NK-92 treated with Interleukin-12 subunit alpha and Interleukin-12 subunit beta, amount 100 ng/mL, for 24 hours (cell line): Measurements from ENCODE around the gene LILRB1.
"Not testable (repeated sequence)": the region's sequence is repeated elsewhere in the genome, so short reads cannot be mapped to it uniquely, and the experiment has no call there.

Source experiments
- DNase-seq: peaks from one replicate; lab custom pipeline; 2025; lab: John Stamatoyannopoulos, UW

The LILRB1 gene

DNA sequence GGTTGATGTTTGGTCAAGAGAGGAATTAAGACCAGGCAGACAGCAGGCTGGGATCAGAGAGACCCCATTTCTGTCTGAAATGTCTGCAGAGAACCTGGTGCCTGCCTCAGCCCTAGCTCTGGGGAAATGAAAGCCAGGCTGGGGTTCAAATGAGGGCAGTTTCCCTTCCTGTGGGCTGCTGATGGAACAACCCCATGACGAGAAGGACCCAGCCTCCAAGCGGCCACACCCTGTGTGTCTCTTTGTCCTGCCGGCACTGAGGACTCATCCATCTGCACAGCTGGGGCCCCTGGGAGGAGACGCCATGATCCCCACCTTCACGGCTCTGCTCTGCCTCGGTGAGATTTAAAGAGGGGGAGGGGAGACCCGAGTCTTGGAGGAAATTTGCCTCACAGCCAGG, 32.4 kb downstream of the LILRB1 start, which contains the start of gene LILRB4:
LILRB4 (plus strand) TSS at position 256 of the 400 bp plus-strand sequence; CDS start at position 305, 49 bp downstream.
- no peak for DNase-seq

- no peak for DNase-seq
Observed at GRCh38 chr19:54665530-54665929, 35.2 kb downstream of the LILRB1 start.

DNA sequence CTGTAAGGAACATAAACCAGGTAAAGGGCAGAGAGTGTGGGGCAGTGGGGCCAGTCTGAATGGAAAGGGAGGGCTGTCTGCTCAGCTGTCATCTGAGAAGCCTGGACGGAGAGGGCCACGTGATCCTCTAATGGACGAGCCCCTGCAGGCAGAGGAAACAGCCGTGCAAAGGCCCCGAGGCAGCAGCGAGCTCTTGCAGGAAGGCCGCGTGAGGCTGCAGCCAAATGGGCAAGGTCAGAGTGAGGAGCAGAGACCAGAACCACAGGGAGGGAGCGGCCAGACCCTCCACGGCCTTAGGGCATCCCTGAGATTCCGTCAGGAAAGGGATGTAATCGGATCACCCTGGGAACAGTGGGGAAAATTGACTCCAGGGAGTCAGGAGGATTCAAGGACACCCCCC, 36.9 kb downstream of the LILRB1 start:
- no peak for DNase-seq

DNA sequence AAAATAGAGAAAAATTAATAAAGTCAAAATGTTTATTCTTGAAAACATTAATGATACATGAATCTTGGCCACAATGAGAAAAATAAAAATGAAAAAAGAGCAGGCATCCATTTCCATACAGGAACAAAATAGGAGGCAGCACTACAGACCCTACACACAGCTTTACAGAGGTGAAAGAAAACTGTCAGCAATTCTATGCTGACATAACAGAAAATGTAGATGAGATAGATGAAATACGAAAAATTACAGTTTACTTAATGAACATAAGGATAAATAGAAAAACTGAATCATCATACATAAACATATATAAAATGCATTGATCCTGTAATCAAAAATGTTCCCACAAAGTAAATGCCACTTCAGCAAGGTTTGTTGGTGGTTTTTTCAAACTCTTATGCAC, 38.1 kb downstream of the LILRB1 start:
- no peak for DNase-seq

DNA sequence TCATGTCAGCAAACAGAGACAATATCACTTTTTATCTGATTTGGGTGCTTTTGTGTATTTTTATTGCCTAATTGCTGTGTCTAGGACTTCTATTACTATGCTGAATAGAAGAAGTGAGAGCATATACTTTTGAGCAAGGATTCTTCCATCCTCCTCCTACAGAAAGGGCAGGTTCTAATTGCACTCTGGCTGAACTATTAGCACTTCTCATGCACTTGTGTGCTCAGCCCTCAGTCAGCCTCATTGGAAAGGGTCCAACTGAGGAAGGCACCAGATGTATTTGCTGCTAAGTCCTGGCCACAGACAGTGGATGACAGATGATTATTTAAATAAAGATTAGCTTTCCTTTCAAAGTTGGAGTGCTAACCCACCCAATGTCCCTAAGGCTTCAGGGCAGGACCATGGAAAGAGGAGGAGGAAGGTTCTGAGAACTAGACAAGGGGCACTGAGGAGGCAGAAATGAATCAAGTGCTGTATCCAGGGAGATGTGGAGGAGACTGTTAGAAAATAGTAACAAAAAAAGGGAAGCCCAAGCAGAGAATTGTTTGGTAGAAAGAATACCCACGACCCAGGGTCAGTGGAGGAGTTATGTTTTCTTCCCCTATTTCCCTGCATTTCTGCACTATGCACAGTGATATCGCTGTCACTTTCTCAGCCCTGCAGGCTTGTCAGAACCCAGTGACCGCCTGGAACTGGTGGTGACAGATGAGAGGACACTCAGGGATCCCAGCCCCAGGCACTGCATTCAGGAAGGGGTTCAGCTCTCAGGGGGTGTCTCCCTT, 40.5 kb downstream of the LILRB1 start:
- no peak for DNase-seq

DNA sequence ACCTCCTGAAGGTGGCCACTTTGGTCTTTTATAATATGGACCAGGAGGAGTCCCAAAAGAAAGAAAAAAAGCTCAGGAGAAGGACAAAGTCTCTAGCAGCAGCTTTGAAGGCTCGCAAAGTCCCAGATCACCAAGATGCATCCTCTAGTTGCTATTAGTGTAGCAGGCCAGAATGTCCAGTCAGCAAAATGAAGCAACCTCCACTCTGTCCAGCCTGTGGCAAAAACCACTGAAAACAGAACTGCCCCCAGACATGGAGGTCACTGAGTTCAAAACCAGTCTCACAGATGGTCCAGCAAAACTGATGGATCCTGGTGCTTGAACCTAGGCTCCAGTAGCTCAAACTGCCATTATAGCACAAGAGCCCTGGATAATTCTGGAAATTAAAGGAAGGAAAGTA, 42.9 kb downstream of the LILRB1 start:
- DNase-seq: no peak

DNA sequence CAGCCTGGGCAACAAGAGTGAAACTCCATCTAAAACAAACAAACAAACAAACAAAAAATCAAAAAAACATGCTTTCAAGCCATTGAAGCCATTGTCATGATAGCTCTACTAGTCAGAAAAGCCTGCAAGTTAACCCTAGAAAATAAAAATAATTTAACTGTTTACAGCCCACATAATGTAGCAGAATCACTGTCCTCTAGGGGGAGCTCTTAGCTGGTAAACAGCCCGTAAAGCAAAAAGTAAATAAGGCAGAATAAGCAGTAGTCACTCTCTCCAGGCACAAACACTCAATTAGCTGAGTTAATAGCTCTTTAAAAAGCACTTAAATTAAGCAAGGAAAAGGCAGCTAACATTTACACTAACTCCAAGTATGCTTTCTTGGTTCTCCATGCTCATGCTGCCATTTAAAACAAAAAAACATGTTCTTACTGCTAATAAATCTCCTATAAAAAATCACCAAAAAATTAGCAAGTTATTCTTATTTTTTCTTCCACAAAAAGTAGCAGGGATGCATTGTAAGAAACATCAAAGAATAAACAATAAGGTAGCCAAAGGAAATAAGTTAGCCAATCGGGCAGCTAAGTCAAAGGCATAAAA, 43.8 kb downstream of the LILRB1 start:
- no peak for DNase-seq

DNA sequence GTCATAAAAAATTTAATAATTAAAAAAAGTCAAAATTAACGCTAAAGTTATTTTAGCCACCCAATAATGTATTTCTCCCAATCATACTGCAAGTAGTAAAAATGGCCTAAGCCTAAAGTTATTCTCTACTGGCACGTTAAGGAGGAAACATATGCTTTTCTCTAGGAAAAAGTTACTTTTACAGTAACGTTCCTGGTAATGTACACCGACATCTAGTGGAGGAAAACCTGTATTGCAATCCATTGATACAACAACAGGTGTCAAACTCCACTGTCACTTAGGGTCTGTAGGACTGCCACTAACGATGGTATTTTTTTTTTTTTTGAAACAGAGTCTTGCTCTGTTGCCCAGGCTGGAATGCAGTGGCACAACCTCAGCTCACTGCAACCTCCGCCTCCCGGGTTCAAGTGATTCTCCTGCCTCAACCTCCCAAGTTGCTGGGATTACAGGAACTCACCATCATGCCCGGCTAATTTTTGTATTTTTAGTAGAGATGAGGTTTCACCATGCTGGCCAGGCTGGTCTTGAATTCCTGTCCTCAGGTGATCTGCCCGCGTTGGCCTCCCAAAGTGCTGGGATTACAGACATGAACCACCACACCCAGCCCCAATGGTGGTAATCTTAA, 46.0 kb downstream of the LILRB1 start:
- not testable (repeated sequence) for DNase-seq

GRCh38 chr19:54677217-54677616, 46.9 kb downstream of the LILRB1 start:
- no peak for DNase-seq

DNA sequence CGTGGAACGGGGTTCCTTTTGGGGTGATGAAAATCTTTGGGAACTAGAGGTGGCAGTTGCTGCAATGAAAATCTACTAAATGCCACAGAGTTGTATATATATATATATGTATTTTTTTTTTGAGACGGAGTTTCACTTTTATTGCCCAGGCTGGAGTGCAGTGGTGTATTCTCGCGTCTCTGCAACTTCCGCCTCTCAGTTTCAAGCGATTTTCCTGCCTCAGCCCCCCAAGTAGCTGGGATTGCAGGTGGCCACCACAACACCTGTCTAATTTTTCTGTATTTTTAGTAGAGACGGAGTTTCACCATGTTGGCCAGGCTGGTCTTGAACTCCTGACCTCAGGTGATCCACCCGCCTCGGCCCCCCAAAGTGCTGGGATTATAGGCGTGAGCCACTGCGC, 51.3 kb downstream of the LILRB1 start:
- not testable (repeated sequence) for DNase-seq

DNA sequence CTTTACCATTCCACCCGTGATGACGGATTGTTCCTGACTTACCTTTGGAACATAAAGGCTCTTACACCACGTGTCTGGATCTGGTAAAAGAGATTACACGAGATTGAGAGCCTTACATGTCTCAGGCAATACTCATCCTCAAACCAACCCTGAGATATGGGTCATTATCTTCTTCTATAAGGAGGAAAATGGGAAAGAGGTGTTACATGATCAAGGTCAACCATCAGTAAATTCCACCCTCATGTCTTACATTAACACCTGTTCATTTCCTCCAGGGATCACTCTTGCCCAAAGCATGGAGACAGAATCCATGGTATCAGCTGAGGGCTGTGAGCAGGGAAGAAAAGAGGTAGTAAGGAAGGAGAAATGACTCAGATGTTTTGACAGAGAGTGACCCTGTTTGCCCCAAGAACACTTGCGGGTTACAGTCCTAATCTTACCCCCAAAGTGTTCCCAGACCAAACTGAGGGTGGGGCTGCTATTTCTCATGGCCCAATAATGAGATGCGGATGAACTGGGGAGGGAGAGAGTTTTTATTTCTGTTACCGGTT, 52.1 kb downstream of the LILRB1 start:
- DNase-seq: no peak

DNA sequence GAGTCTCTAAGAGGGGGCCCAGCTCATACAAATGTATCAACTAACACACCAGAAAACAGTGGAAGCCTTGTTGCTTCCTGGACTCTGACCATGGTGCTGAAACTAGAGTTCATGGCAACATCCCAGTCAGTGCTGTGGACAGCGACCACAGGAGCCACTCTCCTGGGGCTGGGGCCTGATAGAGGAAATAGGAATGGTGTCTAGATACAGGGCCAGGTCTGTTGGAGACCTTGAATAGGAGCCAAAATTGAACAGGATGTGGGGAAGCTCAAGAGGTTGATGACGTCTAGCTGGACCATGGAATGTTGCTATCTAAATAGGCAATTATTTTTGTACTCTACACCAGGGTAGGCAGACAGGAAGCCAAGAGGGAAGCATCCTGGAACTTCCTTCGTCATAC, 54.2 kb downstream of the LILRB1 start:
- no peak for DNase-seq
